Liver (tissue), 3 donors: ENCODE results near the gene AGBL4.

Experiments used
- EGR1 ChIP-seq, 2 donors: IDR thresholded peaks; 2 replicates each; pipeline ENCODE4 v1.6.1; 2016 to 2018; ENCODE audit warnings: antibody characterized with exemption in 2 of 2, low read depth in 2 of 2
- FOXA1 ChIP-seq: IDR thresholded peaks from 2 replicates; pipeline ENCODE4 v1.6.1; 2016; ENCODE audit warnings: antibody characterized with exemption
- GABPA ChIP-seq, 2 donors: IDR thresholded peaks in 1 of 2; conservative IDR thresholded peaks in 1 of 2; 2 replicates each; pipeline ENCODE4 v1.6.1; 2016; ENCODE audit warnings: antibody characterized with exemption in 2 of 2, mild to moderate bottlenecking in 1 of 2, moderate library complexity in 1 of 2
- MAX ChIP-seq: IDR thresholded peaks from 2 replicates; pipeline ENCODE4 v1.6.1; 2016; ENCODE audit warnings: antibody characterized with exemption
- RAD21 ChIP-seq, 2 donors: IDR thresholded peaks; 2 replicates each; pipeline ENCODE4 v1.6.1; 2016; ENCODE audit warnings: antibody characterized with exemption in 2 of 2, mild to moderate bottlenecking in 2 of 2
- SP1 ChIP-seq: IDR thresholded peaks from 2 replicates; pipeline ENCODE4 v1.6.1; 2018; ENCODE audit warnings: antibody characterized with exemption, mild to moderate bottlenecking
- TAF1 ChIP-seq: conservative IDR thresholded peaks from 2 replicates; pipeline ENCODE4 v1.6.1; 2016; ENCODE audit warnings: antibody characterized with exemption, mild to moderate bottlenecking
- YY1 ChIP-seq: IDR thresholded peaks from 2 replicates; pipeline ENCODE4 v1.6.1; 2016; ENCODE audit warnings: antibody characterized with exemption, mild to moderate bottlenecking
- TF ChIP-seq, protein P1 (sequence below): fragments of 150-350 bp; IDR thresholded peaks from 2 replicates; pipeline ENCODE4 v1.5.1; 2017; ENCODE audit warnings: improper control_type of control experiment, low read depth, low read length; ENCODE audit not compliant: missing input control
- TF ChIP-seq, protein P2 (sequence below): IDR thresholded peaks from 2 replicates; pipeline ENCODE4 v1.6.1; 2016; ENCODE audit warnings: antibody characterized with exemption
- TF ChIP-seq, protein P3 (sequence below): IDR thresholded peaks from 2 replicates; pipeline ENCODE4 v1.6.1; 2016; ENCODE audit warnings: antibody characterized with exemption, mild to moderate bottlenecking
- donor health status: healthy.
- donor health status: healthy.

DNA sequence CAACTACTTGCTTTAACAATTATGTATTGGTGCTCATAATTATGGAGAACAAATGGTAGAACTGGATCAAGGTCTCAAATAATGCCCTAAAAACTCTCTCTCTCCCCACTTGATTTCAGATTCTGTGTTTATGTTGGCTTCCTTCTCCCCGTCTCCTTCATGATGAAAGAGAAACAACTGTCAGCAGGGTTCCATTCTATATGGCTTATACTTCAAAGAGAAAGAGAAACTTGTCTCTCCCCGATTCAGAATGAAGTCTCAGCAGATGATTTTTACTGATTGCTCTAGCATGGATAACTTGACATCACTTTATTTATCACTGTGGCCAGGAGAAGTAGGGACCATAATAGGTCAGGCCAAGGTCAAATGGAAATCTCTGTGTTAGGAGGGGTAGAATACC lies 575.6 kb downstream of the AGBL4 start:
- TF ChIP-seq, protein P1, sequence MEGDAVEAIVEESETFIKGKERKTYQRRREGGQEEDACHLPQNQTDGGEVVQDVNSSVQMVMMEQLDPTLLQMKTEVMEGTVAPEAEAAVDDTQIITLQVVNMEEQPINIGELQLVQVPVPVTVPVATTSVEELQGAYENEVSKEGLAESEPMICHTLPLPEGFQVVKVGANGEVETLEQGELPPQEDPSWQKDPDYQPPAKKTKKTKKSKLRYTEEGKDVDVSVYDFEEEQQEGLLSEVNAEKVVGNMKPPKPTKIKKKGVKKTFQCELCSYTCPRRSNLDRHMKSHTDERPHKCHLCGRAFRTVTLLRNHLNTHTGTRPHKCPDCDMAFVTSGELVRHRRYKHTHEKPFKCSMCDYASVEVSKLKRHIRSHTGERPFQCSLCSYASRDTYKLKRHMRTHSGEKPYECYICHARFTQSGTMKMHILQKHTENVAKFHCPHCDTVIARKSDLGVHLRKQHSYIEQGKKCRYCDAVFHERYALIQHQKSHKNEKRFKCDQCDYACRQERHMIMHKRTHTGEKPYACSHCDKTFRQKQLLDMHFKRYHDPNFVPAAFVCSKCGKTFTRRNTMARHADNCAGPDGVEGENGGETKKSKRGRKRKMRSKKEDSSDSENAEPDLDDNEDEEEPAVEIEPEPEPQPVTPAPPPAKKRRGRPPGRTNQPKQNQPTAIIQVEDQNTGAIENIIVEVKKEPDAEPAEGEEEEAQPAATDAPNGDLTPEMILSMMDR: no peak
- TF ChIP-seq YY1 (no peak), RAD21 (IDR thresholded peaks at IDR 0.05) (no peak), SP1 (no peak), EGR1 (IDR thresholded peaks at IDR 0.05; ENCODE audit: low read depth in 2 of 2) (no peak), MAX (no peak), GABPA (IDR thresholded peaks at IDR 0.05 in 1 of 2, conservative IDR thresholded peaks at IDR 0.05 in 1 of 2) (no peak), FOXA1 (no peak), TAF1 (no peak)
- TF ChIP-seq, protein P2, sequence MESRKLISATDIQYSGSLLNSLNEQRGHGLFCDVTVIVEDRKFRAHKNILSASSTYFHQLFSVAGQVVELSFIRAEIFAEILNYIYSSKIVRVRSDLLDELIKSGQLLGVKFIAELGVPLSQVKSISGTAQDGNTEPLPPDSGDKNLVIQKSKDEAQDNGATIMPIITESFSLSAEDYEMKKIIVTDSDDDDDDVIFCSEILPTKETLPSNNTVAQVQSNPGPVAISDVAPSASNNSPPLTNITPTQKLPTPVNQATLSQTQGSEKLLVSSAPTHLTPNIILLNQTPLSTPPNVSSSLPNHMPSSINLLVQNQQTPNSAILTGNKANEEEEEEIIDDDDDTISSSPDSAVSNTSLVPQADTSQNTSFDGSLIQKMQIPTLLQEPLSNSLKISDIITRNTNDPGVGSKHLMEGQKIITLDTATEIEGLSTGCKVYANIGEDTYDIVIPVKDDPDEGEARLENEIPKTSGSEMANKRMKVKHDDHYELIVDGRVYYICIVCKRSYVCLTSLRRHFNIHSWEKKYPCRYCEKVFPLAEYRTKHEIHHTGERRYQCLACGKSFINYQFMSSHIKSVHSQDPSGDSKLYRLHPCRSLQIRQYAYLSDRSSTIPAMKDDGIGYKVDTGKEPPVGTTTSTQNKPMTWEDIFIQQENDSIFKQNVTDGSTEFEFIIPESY: no peak
- TF ChIP-seq, protein P3, sequence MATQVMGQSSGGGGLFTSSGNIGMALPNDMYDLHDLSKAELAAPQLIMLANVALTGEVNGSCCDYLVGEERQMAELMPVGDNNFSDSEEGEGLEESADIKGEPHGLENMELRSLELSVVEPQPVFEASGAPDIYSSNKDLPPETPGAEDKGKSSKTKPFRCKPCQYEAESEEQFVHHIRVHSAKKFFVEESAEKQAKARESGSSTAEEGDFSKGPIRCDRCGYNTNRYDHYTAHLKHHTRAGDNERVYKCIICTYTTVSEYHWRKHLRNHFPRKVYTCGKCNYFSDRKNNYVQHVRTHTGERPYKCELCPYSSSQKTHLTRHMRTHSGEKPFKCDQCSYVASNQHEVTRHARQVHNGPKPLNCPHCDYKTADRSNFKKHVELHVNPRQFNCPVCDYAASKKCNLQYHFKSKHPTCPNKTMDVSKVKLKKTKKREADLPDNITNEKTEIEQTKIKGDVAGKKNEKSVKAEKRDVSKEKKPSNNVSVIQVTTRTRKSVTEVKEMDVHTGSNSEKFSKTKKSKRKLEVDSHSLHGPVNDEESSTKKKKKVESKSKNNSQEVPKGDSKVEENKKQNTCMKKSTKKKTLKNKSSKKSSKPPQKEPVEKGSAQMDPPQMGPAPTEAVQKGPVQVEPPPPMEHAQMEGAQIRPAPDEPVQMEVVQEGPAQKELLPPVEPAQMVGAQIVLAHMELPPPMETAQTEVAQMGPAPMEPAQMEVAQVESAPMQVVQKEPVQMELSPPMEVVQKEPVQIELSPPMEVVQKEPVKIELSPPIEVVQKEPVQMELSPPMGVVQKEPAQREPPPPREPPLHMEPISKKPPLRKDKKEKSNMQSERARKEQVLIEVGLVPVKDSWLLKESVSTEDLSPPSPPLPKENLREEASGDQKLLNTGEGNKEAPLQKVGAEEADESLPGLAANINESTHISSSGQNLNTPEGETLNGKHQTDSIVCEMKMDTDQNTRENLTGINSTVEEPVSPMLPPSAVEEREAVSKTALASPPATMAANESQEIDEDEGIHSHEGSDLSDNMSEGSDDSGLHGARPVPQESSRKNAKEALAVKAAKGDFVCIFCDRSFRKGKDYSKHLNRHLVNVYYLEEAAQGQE: no peak
